Suprapubic skin (tissue), 4 donors: ENCODE measurements around the gene KLC4.

Experiments used
- CTCF ChIP-seq, 2 donors: fragments of 200-600 bp in 1 of 2; fragments of 450-650 bp in 1 of 2; sonication (generic) in 1 of 2; IDR thresholded peaks; one replicate each; pipeline ENCODE4 v1.5.1; 2016 to 2019; ENCODE audit warnings: antibody characterized with exemption in 2 of 2, mild to moderate bottlenecking in 1 of 2, moderate library complexity in 1 of 2
- EP300 ChIP-seq: sonication (generic); formaldehyde crosslinking; IDR thresholded peaks from one replicate; pipeline ENCODE4 v1.6.1; 2017; ENCODE audit warnings: antibody characterized with exemption
- POLR2A ChIP-seq, 2 donors: fragments of 450-650 bp; IDR thresholded peaks; one replicate each; pipeline ENCODE4 v1.6.1; 2017; ENCODE audit warnings: antibody characterized with exemption in 2 of 2, mild to moderate bottlenecking in 2 of 2, moderate library complexity in 2 of 2
- POLR2AphosphoS5 ChIP-seq, 3 donors: sonication (generic); formaldehyde crosslinking; IDR thresholded peaks; one replicate each; pipeline ENCODE4 v1.6.1; 2017; ENCODE audit warnings: antibody characterized with exemption in 3 of 3

GRCh38 chr6:43105538-43106222 is 46.2 kb downstream of the KLC4 start:
- TF ChIP-seq CTCF (IDR thresholded peaks at IDR 0.05) = no peak
- TF ChIP-seq EP300 = no peak
- TF ChIP-seq POLR2AphosphoS5 (IDR thresholded peaks at IDR 0.05) = no peak
- no peak for TF ChIP-seq POLR2A (IDR thresholded peaks at IDR 0.05)
